Neural progenitor cell (in vitro differentiated cells): ENCODE data around the gene TMEM52.

ENCODE experiments used
- EZH2 ChIP-seq: fragments of 200-600 bp; sonication (generic); IDR thresholded peaks from 2 replicates; pipeline ENCODE4 v1.6.1; 2017; ENCODE audit warnings: antibody characterized with exemption, mild to moderate bottlenecking, moderate library complexity
- EZH2phosphoT487 ChIP-seq: fragments of 200-600 bp; sonication (generic); IDR thresholded peaks from 2 replicates; pipeline ENCODE4 v1.6.1; 2017; ENCODE audit warnings: antibody characterized with exemption
- TF ChIP-seq, protein P1 (sequence below): fragments of 200-600 bp; sonication (generic); IDR thresholded peaks from 2 replicates; pipeline ENCODE4 v1.5.1; 2017; ENCODE audit warnings: antibody characterized with exemption, mild to moderate bottlenecking

- TF ChIP-seq, protein P1, sequence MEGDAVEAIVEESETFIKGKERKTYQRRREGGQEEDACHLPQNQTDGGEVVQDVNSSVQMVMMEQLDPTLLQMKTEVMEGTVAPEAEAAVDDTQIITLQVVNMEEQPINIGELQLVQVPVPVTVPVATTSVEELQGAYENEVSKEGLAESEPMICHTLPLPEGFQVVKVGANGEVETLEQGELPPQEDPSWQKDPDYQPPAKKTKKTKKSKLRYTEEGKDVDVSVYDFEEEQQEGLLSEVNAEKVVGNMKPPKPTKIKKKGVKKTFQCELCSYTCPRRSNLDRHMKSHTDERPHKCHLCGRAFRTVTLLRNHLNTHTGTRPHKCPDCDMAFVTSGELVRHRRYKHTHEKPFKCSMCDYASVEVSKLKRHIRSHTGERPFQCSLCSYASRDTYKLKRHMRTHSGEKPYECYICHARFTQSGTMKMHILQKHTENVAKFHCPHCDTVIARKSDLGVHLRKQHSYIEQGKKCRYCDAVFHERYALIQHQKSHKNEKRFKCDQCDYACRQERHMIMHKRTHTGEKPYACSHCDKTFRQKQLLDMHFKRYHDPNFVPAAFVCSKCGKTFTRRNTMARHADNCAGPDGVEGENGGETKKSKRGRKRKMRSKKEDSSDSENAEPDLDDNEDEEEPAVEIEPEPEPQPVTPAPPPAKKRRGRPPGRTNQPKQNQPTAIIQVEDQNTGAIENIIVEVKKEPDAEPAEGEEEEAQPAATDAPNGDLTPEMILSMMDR, result no peak
- TF ChIP-seq EZH2, result no peak
- no peak for TF ChIP-seq EZH2phosphoT487
Measured at GRCh38 chr1:1967879-1968278, 48.8 kb upstream of the TMEM52 start.
